A549 (cell line): ENCODE results near the gene KDM6A.

Experiments used
- CTCF ChIP-seq: fragments of >200 bp; sonication (Bioruptor Twin); formaldehyde crosslinking; IDR thresholded peaks from 3 replicates; pipeline ENCODE4 v1.5.1; 2016
- JUN ChIP-seq, 2 experiments: fragments of >200 bp; sonication (Bioruptor Twin); formaldehyde crosslinking; IDR thresholded peaks; 2 replicates in 1 of 2; 3 replicates in 1 of 2; pipeline ENCODE4 v1.6.1; 2016 to 2017
- USF2 ChIP-seq: fragments of 450-650 bp; IDR thresholded peaks from 2 replicates; pipeline ENCODE4 v1.6.1; 2014; ENCODE audit warnings: antibody characterized with exemption

- no peak for TF ChIP-seq USF2
- no peak for TF ChIP-seq CTCF
- no peak for TF ChIP-seq JUN (IDR thresholded peaks at IDR 0.05)
These were observed 158.9 kb downstream of the KDM6A start for GRCh38 chrX:45031830-45032378.
